GM18951 (cell line): ENCODE measurements around the gene MRGPRX2.

ENCODE experiments used
- POLR2A ChIP-seq: IDR thresholded peaks from 4 replicates; pipeline ENCODE4 v1.6.1; 2011; ENCODE audit warnings: mild to moderate bottlenecking; ENCODE audit not compliant: insufficient read length, insufficient read depth; ENCODE audit errors: extremely low read depth
- in situ Hi-C: fragments of 300-500 bp; cut with MboI; formaldehyde crosslinking; loops from one replicate; pipeline ENCODE4 v1.12.0; 2022; ENCODE audit warnings: low sequenced_read_pairs, mixed read lengths, inconsistent platforms; ENCODE audit not compliant: unreplicated experiment

MRGPRX2 gene

GRCh38 chr11:19088791-19089190 is 28.3 kb upstream of the MRGPRX2 start:
- TF ChIP-seq POLR2A: no peak
- in situ Hi-C loops: loop anchor here (25.0 kb wide), 1 partner anchor 799 kb away; no protein-coding TSS in a partner anchor

GRCh38 chr11:19087658-19088057 is 27.1 kb upstream of the MRGPRX2 start:
- TF ChIP-seq POLR2A: no peak
- in situ Hi-C loops: loop anchor here (25.0 kb wide), 1 partner anchor 800 kb away; no protein-coding TSS in a partner anchor

- no peak for TF ChIP-seq POLR2A
- in situ Hi-C loops: loop anchor here (25.0 kb wide), 1 partner anchor 803 kb away; no protein-coding TSS in a partner anchor
Observed at GRCh38 chr11:19084661-19085315, 24.3 kb upstream of the MRGPRX2 start.

- in situ Hi-C loops: loop anchor here (25.0 kb wide), 1 partner anchor 804 kb away; no protein-coding TSS in a partner anchor
- no peak for TF ChIP-seq POLR2A
Observed at GRCh38 chr11:19083166-19083565, 22.6 kb upstream of the MRGPRX2 start.

- in situ Hi-C loops: loop anchor here (25.0 kb wide), 1 partner anchor 807 kb away; no protein-coding TSS in a partner anchor
- TF ChIP-seq POLR2A: no peak
Observed at GRCh38 chr11:19080579-19080993, 20.1 kb upstream of the MRGPRX2 start.

DNA sequence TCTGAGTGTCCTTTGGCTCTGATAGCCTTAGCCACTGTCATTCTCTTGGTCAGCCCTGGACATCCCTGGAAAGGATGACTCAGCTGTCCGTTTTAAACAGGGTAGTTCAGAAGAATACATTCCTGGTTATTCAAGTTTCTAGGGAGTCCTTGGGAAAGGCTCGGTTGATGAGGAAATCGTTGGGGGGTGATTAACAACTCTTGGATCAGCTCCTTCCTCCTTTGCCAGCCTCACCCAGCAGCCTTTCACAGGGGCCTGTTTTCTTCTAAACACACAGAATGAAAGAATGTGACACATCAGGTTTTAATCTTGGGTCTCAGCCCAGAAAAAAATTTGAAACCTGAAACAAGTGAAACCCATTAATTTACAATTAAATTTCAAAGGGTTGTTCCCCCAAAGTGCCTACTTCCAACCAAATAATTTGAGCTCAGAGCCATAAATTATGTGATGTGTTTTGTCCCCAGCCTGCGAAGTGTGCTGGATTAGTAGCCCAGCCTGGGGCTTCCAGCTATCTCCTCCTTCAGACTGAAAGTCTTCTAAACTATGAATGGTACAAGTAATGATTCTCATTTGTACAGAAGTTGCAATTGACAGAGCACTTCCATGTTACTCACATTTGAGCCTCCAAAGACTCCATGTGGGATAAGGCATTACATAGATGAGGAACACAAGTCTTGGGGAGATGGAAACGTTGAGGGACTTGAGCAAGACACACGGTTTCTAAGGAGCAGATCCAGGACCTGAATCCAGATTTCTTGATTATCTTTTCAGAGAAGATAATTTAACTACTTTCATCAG is 19.3 kb upstream of the MRGPRX2 start:
- in situ Hi-C loops: loop anchor here (10.0 to 25.0 kb wide), 2 partner anchors 465 to 807 kb away; no protein-coding TSS in a partner anchor

DNA sequence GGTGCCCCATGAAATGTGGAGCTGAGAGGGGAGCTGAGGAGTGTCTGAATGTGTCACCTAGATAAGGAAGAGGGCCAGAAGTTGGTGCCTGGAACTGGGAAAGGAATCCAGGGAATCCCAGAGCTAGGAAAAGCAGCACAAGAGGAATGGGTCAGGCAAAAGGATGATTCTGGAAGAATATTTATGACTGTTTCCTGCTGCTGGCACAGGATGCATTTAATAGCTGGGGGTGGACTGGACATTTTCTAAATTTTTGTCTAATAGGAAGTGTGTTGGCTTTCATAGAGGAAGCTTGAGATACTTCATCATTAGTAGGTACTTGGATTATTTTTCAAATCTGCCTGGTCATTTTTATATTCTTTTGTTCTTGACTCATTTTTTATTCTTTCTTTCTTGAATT is 17.4 kb upstream of the MRGPRX2 start:
- in situ Hi-C loops: loop anchor here (10.0 to 25.0 kb wide), 2 partner anchors 467 to 809 kb away; no protein-coding TSS in a partner anchor
- TF ChIP-seq POLR2A: no peak

More for the DNA sequence above, 19.3 kb upstream of the MRGPRX2 start:
- TF ChIP-seq POLR2A: no peak

DNA sequence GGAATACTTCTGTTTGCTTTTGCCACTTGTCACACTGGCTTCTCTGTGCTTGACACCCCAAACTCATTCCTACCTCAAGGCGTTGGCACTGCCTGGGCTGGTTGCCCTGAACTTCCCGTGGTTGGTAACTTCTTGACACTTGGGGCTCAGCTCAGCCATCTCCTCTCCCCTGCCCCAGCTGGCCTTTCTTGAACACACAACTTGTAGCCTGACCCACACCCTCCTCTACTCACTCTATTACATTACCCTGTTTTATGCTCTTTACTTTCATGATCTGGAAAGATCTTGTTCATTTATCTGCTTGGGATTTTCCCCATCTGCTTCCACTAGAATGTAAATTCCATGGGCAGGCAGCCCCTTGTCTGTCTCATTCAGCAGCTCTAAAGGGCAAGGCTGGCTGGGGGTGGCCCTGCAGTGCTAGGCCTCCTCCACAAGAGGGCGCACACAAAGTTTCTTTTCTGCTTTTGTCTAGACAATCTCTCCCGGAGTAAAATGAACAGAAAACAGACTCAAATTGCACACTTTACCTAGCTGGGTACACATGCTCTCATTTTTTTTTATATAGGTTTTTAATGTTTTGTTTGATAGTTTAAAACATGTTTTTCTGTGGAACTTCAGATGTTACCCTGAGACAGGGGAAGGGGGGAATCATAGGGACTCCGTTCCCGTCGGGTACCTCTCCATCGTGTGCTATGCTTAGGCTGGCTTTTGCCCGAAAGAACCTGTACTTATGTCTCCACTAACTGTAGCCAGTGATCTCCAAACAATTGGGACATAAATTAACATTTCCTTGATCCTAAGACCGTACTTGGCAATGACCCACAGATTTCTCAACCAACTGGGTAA is 16.4 kb upstream of the MRGPRX2 start:
- no peak for TF ChIP-seq POLR2A
- in situ Hi-C loops: loop anchor here (10.0 to 25.0 kb wide), 2 partner anchors 468 to 810 kb away; no protein-coding TSS in a partner anchor

DNA sequence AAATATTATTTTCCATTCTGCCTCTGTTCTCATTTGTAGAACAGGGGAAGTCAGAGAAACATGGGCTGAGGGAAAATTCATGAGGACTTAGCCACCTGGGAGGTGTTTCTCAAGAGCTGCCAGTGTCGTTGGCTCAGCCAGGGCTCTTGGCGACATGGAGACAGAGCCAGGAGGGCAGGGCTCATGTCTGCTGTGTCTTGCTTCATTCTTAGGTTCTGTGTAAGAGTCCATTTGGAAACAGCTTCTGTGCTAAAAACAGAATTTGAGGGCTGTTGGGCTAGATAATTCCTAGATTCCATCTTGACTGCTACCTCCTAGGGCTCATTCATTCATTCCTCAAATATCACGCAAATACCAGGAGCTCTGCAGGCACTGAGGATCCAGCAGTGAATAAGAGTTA is 15.1 kb upstream of the MRGPRX2 start:
- TF ChIP-seq POLR2A: no peak
- in situ Hi-C loops: loop anchor here (10.0 to 25.0 kb wide), 2 partner anchors 469 to 812 kb away; no protein-coding TSS in a partner anchor

DNA sequence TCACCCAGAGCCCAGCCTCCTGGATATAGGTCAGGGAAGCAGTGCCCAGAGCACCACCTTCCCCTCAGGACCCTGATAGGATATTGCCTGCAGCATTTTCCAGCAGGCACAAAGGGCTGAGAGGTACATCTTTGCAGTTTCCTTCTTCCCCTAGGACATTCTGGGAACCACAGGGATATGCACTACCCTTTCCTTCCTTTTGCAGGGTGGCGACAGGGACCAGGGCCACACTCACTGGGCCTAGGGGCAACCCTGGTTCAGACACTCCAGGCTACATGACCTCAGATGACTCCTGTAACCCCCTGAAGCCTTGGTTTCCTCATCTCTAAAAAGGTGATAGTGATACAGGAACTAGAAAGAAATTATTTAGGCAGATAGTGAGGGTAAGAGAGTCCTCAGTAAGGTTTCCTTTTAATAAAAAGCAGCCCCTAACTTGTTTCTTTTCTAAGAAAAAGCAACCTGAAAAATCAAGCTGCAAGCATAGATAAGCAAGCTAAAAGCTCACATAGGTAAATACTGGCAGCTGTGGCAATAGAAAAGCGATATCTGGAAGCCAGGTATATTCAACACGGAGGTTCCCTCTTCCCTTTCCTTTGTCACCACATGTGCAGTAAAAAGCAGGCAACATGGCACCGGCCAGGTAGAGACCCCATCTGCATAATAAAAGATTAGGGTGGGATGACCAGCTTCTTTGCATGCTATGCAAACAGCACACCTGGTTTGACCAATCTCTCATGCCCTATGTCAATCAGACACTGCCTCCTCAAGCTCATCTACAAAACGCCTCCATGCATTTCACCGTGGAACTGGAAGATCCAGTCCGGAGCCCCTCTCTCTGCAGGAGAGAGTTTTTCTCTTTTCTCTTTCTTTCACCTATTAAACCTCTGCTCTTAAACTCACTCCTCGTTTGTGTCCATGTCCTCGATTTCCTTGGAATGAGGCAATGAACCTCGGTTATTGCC is 13.2 kb upstream of the MRGPRX2 start:
- in situ Hi-C loops: loop anchor here (10.0 kb wide), 1 partner anchor 471 kb away; no protein-coding TSS in a partner anchor
- TF ChIP-seq POLR2A: no peak

DNA sequence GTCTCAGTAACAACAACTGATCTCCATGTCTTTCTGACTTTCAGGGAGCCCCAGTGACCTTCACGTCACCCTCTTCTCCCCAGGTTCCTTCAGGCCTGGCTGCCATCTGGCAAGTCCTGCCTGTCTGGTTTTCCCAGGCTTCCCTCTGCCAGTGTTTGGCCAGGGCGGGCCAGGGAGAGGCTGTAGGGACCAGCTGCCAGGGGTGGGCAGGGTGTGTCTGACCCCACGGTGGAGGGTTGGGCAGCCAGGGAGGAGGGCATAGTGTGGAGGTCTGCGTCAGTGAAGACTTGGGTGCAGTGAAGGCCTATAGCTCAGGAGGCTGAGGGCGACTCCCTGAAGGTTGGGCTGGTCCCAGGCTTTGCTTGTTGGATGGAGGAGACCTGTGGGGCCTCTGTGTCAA is 11.9 kb upstream of the MRGPRX2 start:
- in situ Hi-C loops: loop anchor here (10.0 kb wide), 1 partner anchor 472 kb away; no protein-coding TSS in a partner anchor
- TF ChIP-seq POLR2A: no peak
